Spinal cord (tissue), 10 donors: Measurements from ENCODE around the gene CDCA8. TPM values are rescaled to one million over a fixed set of nuclear protein-coding genes. Genes with fewer than 3 reads are reported as not detected.

Experiments
- DNase-seq, 6 donors: peaks; one replicate each; pipeline versions ENCODE4 v3.0.0 to v3.0.0-alpha.2; 2013 to 2015; ENCODE audit warnings: low spot score in 6 of 6, low read depth in 4 of 6
- H3K27ac ChIP-seq: one replicate; pipeline ENCODE4 v1.5.1; 2013; ENCODE audit warnings: low read depth, low read length, control low read depth
- H3K27me3 ChIP-seq: one replicate; pipeline ENCODE4 v1.6.1; 2013; ENCODE audit warnings: low read length; ENCODE audit not compliant: control insufficient read depth, insufficient read depth
- H3K36me3 ChIP-seq: one replicate; pipeline ENCODE4 v1.6.1; 2013; ENCODE audit warnings: low read length; ENCODE audit not compliant: control insufficient read depth, insufficient read depth
- H3K4me1 ChIP-seq: one replicate; pipeline ENCODE4 v1.6.1; 2013; ENCODE audit warnings: low read length; ENCODE audit not compliant: control insufficient read depth, insufficient read depth
- H3K4me3 ChIP-seq: one replicate; pipeline ENCODE4 v1.5.1; 2013; ENCODE audit warnings: low read depth, low read length, control low read depth
- H3K9me3 ChIP-seq: one replicate; pipeline ENCODE4 v1.6.1; 2013; ENCODE audit warnings: low read length; ENCODE audit not compliant: control insufficient read depth, insufficient read depth
- WGBS: methylation state at CpG from one replicate; pipeline ENCODE4 v1.1.5; 2013; ENCODE audit warnings: missing lambda C conversion rate; ENCODE audit not compliant: insufficient coverage; 5-methylcytosine and 5-hydroxymethylcytosine counted together
- polyA plus RNA-seq, 2 donors: library from polyadenylated mRNA; unstranded; fragments of 120-200 nt; gene quantifications; one replicate each; pipeline ENCODE4 v1.2.1, GENCODE V29; 2013; ENCODE audit not compliant: insufficient read length in 2 of 2
- total RNA-seq, 2 donors: library from RNA; depleted of rRNA in 1 of 2; stranded (reverse); fragments of 120-200 nt in 1 of 2; fragments of >200 nt in 1 of 2; gene quantifications; one replicate each; pipeline versions ENCODE4 v1.2.3 to v1.2.4, GENCODE V29; 2013 to 2014
- donor health status: healthy.

The CDCA8 gene
- total and polyA plus RNA-seq, 4 donors: 2.2 to 8.1 (median 5.2) TPM

GRCh38 chr1:37741130-37741529, 48.8 kb downstream of the CDCA8 start:
- DNase-seq: peak in 1 of 6 donors; percentile 20

GRCh38 chr1:37741662-37742061, 49.3 kb downstream of the CDCA8 start:
- Histone ChIP-seq H3K27me3 (peaks cover 2% of the 10 kb centered on the region), H3K27ac (no peak overlapping the region), H3K9me3 (no peaks in the 10 kb centered on the region), H3K4me1 (no peaks in the 10 kb centered on the region), H3K4me3 (no peak overlapping the region), H3K36me3 (no peaks in the 10 kb centered on the region)
- no peak for DNase-seq
- 33% methylated on average over 4 of the region's 6 CpGs for WGBS

More at GRCh38 chr1:37741130-37741529, 48.8 kb downstream of the CDCA8 start:
- H3K36me3 ChIP-seq: no peaks in the 10 kb centered on the region
- WGBS: 75% methylated on average over 5 of the region's 9 CpGs
- no peak overlapping the region for H3K27ac ChIP-seq
- H3K27me3 ChIP-seq: peaks cover 2% of the 10 kb centered on the region
- H3K9me3 ChIP-seq: no peaks in the 10 kb centered on the region
- H3K4me1 ChIP-seq: no peaks in the 10 kb centered on the region
- no peak overlapping the region for H3K4me3 ChIP-seq

- H3K36me3 ChIP-seq: no peaks in the 10 kb centered on the region
- H3K4me3 ChIP-seq: no peak overlapping the region
- peaks cover 2% of the 10 kb centered on the region for H3K27me3 ChIP-seq
- no peak overlapping the region for H3K27ac ChIP-seq
- no CpG with 5 or more reads among the region's 3 CpGs for WGBS
- no peak for DNase-seq
- H3K9me3 ChIP-seq: peaks cover 1% of the 10 kb centered on the region
- no peaks in the 10 kb centered on the region for H3K4me1 ChIP-seq
Observed at GRCh38 chr1:37746806-37747205, 54.5 kb downstream of the CDCA8 start.

GRCh38 chr1:37748565-37748964, 56.2 kb downstream of the CDCA8 start:
- H3K9me3 ChIP-seq: peaks cover 1% of the 10 kb centered on the region
- H3K27me3 ChIP-seq: peaks cover 14% of the 10 kb centered on the region
- H3K27ac ChIP-seq: no peak overlapping the region
- H3K4me3 ChIP-seq: no peak overlapping the region
- no CpG with 5 or more reads among the region's 1 CpG for WGBS
- no peaks in the 10 kb centered on the region for H3K36me3 ChIP-seq
- DNase-seq: no peak
- H3K4me1 ChIP-seq: peaks cover 4% of the 10 kb centered on the region

GRCh38 chr1:37752213-37752582, 59.9 kb downstream of the CDCA8 start:
- Histone ChIP-seq H3K27me3 (peaks cover 25% of the 10 kb centered on the region), H3K9me3 (peaks cover 1% of the 10 kb centered on the region), H3K27ac (no peak overlapping the region), H3K4me1 (peaks cover 14% of the 10 kb centered on the region), H3K4me3 (no peak overlapping the region), H3K36me3 (no peaks in the 10 kb centered on the region)
- WGBS: 12% methylated on average over 6 of the region's 11 CpGs
- peak in 1 of 6 donors; percentile 43 for DNase-seq

GRCh38 chr1:37752583-37753471, 60.5 kb downstream of the CDCA8 start:
- H3K27me3 ChIP-seq: peaks cover 25% of the 10 kb centered on the region
- peaks cover 14% of the 10 kb centered on the region for H3K4me1 ChIP-seq
- no peaks in the 10 kb centered on the region for H3K36me3 ChIP-seq
- 1% methylated on average over 85 of the region's 105 CpGs for WGBS
- H3K9me3 ChIP-seq: no peaks in the 10 kb centered on the region
- no peak overlapping the region for H3K4me3 ChIP-seq
- H3K27ac ChIP-seq: no peak overlapping the region
- peak in 2 of 6 donors; percentile 45 to 71 for DNase-seq

- H3K27ac ChIP-seq: no peak overlapping the region
- no peaks in the 10 kb centered on the region for H3K9me3 ChIP-seq
- WGBS: 7% methylated on average over 47 of the region's 52 CpGs
- no peak for DNase-seq
- peaks cover 28% of the 10 kb centered on the region for H3K27me3 ChIP-seq
- H3K4me1 ChIP-seq: peaks cover 14% of the 10 kb centered on the region
- no peaks in the 10 kb centered on the region for H3K36me3 ChIP-seq
- H3K4me3 ChIP-seq: no peak overlapping the region
Observed at GRCh38 chr1:37753473-37754321, 61.4 kb downstream of the CDCA8 start.

GRCh38 chr1:37755290-37755689, 63.0 kb downstream of the CDCA8 start:
- no peak for DNase-seq
- Histone ChIP-seq H3K4me3 (no peak overlapping the region), H3K36me3 (no peaks in the 10 kb centered on the region), H3K27ac (no peak overlapping the region), H3K9me3 (no peaks in the 10 kb centered on the region), H3K27me3 (peaks cover 32% of the 10 kb centered on the region), H3K4me1 (peaks cover 14% of the 10 kb centered on the region)
- WGBS: no CpG with 5 or more reads among the region's 1 CpG

- H3K36me3 ChIP-seq: peaks cover 1% of the 10 kb centered on the region
- H3K4me3 ChIP-seq: no peak overlapping the region
- no peak for DNase-seq
- peaks cover 35% of the 10 kb centered on the region for H3K27me3 ChIP-seq
- H3K27ac ChIP-seq: no peak overlapping the region
- 81% methylated on average over 3 of the region's 4 CpGs for WGBS
- H3K9me3 ChIP-seq: no peaks in the 10 kb centered on the region
- H3K4me1 ChIP-seq: peaks cover 14% of the 10 kb centered on the region
Observed at GRCh38 chr1:37755951-37756560, 63.7 kb downstream of the CDCA8 start.
